Stimulated activated naive B cell treated with anti-CD40 and anti-IgM and Interleukin-4, amounts not matched to agents 10 μg/mL and 1 μg/mL and 100 μg/mL, for 72 hours (primary cell): ENCODE data around the gene NELFB.
A peak's percentile ranks its signal among the peaks of the same experiment; 100 is the strongest.

Experiments used
- ATAC-seq, 2 donors: fragments of 150-1000 bp; cut with Tn5 transposase; replicated peaks; 2 replicates each; pipeline ENCODE4 v1.10.0; 2021; ENCODE audit warnings: moderate library complexity in 1 of 2
- DNase-seq: peaks from one replicate; pipeline ENCODE4 v3.0.0; 2021
- H3K27ac Mint-ChIP-seq: one replicate; pipeline ENCODE4 v1.8.0; 2022; ENCODE audit warnings: mild to moderate bottlenecking, mixed read lengths
- H3K27me3 Mint-ChIP-seq, 2 donors: one replicate each; pipeline ENCODE4 v1.8.0; 2022; ENCODE audit warnings: mixed read lengths in 2 of 2
- H3K36me3 Mint-ChIP-seq, 2 donors: one replicate each; pipeline ENCODE4 v1.8.0; 2022; ENCODE audit warnings: mixed read lengths in 2 of 2, mild to moderate bottlenecking in 1 of 2
- H3K4me1 Mint-ChIP-seq, 2 donors: one replicate each; pipeline ENCODE4 v1.8.0; 2022; ENCODE audit warnings: mixed read lengths in 2 of 2, mild to moderate bottlenecking in 1 of 2
- H3K4me3 Mint-ChIP-seq, 2 donors: one replicate each; pipeline ENCODE4 v1.8.0; 2022; ENCODE audit warnings: mild to moderate bottlenecking in 2 of 2, mixed read lengths in 2 of 2, moderate library complexity in 1 of 2
- H3K9me3 Mint-ChIP-seq, 2 donors: one replicate each; pipeline ENCODE4 v1.8.0; 2022; ENCODE audit warnings: mixed read lengths in 2 of 2, mild to moderate bottlenecking in 1 of 2

NELFB gene

DNA sequence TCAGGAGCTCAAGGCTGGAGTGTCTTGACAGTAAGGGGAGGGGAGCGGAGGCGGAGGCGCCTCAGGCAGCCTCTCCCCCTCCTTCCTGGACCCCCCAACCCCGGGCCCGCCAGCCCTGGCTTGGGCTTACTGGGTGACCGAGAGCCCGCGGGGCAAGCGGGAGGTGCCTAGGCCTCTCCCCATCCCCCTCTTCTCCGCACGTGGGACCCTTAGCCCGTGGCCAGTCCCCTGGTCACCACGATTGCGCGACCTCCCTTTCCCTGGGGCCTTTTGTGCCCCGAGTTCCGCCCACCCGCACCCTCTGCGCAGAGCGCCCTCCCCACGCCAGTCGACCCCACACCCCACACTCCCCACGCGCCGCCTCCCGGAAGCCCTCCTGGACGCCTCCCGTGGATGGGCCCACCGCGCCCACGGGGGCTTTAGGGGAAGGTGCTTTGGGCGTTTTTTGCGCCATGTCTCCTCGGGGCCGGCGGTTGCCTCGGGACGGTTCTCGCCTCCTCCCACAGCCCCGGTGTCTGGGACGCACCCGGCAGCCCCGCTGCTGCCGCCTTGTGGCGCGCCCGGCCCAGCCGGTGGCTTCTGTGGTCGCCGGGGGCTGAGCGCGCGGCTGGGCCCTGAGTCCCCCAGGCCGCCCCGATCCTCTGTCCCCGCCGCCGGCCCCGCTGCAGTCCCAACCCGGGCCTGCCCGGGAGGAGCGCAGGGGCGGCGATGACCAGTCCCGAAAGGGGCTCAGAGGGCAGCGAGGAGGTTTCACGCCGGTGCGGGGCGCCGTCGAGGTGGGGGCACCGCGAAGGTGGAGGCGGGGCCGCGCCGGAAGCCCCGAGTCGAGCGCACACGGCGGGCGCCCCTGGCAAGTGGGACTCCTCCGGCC, 25.6 kb downstream of the NELFB start:
- ATAC-seq, result no peak
- Mint-ChIP-seq H3K4me3 (no peak overlapping the region), H3K27me3 (no peaks in the 10 kb centered on the region), H3K9me3 (no peaks in the 10 kb centered on the region), H3K36me3 (peaks cover 8 to 14% of the 10 kb centered on the region in 2 donors), H3K4me1 (peaks cover 17 to 36% of the 10 kb centered on the region in 2 donors), H3K27ac (no peak overlapping the region)
- no peak for DNase-seq

- peaks cover 12 to 36% of the 10 kb centered on the region in 2 donors for H3K4me1 Mint-ChIP-seq
- H3K27me3 Mint-ChIP-seq, result no peaks in the 10 kb centered on the region
- DNase-seq (no peak), ATAC-seq (no peak)
- H3K27ac Mint-ChIP-seq, result no peak overlapping the region
- H3K9me3 Mint-ChIP-seq, result no peaks in the 10 kb centered on the region
- H3K4me3 Mint-ChIP-seq, result no peak overlapping the region
- peaks cover 8 to 14% of the 10 kb centered on the region in 2 donors for H3K36me3 Mint-ChIP-seq
These were observed 26.4 kb downstream of the NELFB start for GRCh38 chr9:137281345-137282116.

DNA sequence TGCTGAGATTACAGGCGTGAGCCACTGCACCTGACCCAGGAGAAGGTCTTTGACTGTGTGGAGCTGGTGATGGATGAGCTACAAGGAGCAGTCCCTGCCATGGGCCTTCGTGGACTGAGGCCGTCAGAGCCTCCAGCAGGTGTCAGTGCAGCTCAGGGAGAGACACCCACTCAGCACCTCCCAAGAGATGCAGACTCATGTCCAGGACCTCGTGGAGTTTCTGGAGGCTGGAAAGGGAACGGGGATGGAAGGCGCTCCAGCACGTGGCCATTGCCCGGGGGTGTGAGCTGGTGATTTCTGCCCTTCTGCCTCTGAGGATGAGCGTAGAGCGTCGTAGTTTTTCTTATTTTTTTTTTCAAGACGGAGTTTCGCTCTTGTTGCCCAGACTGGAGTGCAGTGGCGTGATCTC, 31.9 kb downstream of the NELFB start:
- H3K27ac Mint-ChIP-seq, result peak overlapping the region; percentile 90
- DNase-seq (no peak), ATAC-seq (peak; percentile 26 to 35)
- H3K4me3 Mint-ChIP-seq, result no peak overlapping the region
- H3K27me3 Mint-ChIP-seq, result no peaks in the 10 kb centered on the region
- H3K4me1 Mint-ChIP-seq, result peaks cover 10 to 32% of the 10 kb centered on the region in 2 donors
- H3K9me3 Mint-ChIP-seq, result peaks cover 4% of the 10 kb centered on the region in 2 donors
- peaks cover 8 to 13% of the 10 kb centered on the region in 2 donors for H3K36me3 Mint-ChIP-seq

DNA sequence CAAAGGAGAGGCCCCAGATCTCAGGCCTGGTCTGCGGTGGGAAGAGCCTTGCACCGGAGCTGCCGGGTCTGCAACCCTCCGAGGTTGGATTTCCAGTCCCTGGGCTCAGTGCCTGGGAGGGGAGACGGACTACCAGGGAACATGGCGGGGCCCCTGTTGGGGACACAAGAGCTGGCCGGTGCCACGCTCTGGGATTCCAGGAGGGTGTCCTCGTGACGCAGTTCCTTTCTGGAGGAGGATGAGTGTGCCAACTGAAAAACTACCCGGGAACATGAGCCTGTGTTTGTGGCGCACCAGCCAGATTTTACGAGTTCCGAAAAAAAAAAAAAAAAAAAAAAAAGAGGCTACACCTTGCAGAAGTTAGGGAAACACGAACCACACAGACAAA, 38.0 kb downstream of the NELFB start:
- Mint-ChIP-seq H3K27ac (no peak overlapping the region), H3K27me3 (peaks cover 22 to 36% of the 10 kb centered on the region in 2 donors), H3K36me3 (no peaks in the 10 kb centered on the region), H3K4me1 (peaks cover 11 to 21% of the 10 kb centered on the region in 2 donors), H3K9me3 (no peaks in the 10 kb centered on the region), H3K4me3 (no peak overlapping the region)
- ATAC-seq (no peak), DNase-seq (no peak)

DNA sequence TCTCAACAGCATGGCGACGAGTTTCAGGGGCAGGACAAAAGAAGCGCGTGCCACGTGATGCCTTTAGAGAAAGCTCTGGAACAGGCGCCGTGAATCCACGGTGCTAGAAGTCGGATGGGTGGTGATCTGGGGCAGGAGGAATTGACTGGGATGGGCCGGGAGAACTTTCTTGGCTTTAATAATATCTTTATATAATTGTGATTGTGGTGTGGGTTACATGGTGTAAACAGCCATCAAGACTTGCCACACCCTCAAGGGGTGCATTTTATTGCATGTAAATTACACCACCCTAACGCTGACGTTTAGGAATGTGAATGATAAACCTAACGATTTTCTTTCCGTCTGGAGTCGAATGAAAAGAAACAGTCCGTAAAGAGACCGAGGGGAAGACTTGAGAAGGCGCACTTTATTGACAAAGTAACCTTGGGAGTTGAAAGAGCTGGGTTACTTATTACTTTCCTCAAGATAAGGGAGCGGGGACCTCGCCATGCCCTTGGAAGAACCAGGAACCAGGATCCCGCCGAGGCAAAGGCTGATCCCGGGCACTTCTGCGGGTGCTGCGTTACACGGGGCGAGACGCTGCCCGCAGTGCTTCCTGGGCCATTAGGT, 38.5 kb downstream of the NELFB start:
- Mint-ChIP-seq H3K27me3 (peaks cover 24 to 41% of the 10 kb centered on the region in 2 donors), H3K9me3 (no peaks in the 10 kb centered on the region), H3K4me3 (no peak overlapping the region), H3K36me3 (no peaks in the 10 kb centered on the region), H3K4me1 (peaks cover 11 to 21% of the 10 kb centered on the region in 2 donors), H3K27ac (no peak overlapping the region)
- ATAC-seq (no peak), DNase-seq (no peak)

DNA sequence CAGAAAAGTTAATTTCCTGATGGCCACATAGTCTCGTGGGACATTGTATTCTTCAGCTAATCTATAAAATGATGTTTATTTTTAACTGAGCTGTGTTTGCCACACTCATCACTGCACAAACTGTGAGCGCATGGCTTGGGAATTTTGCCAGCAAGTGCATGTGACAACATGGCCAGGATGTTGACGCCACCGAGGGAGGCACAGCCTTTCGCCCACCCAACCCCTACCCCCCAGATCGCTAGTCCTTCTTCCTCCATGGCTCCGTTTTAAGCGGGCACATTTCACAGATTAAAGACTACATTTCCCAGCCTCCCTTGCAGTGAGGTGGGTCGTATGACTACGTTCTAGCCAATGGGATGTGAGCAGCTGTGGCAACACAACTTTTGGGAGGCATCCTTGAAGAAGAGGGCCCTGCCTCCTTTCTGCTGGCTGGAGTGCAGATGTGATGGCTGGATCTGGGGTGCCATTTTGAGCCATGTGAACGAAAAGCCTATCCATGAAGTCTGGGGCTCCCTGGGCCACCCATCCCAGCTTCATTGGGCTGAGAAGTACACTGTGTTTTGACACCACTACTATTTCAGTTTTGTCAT, 39.1 kb downstream of the NELFB start:
- DNase-seq, result no peak
- H3K27ac Mint-ChIP-seq, result peak overlapping the region; percentile 76
- H3K4me1 Mint-ChIP-seq, result peaks cover 11 to 21% of the 10 kb centered on the region in 2 donors
- peak; percentile 73 to 77 for ATAC-seq
- H3K27me3 Mint-ChIP-seq, result peaks cover 26 to 47% of the 10 kb centered on the region in 2 donors
- peak overlapping the region; percentile 60 to 68 for H3K4me3 Mint-ChIP-seq
- no peaks in the 10 kb centered on the region for H3K36me3 Mint-ChIP-seq
- no peaks in the 10 kb centered on the region for H3K9me3 Mint-ChIP-seq

GRCh38 chr9:137294681-137295237, 39.6 kb downstream of the NELFB start:
- no peaks in the 10 kb centered on the region for H3K9me3 Mint-ChIP-seq
- peak overlapping the region; percentile 76 for H3K27ac Mint-ChIP-seq
- ATAC-seq, result peak; percentile 36 to 38
- peaks cover 11 to 21% of the 10 kb centered on the region in 2 donors for H3K4me1 Mint-ChIP-seq
- H3K27me3 Mint-ChIP-seq, result peaks cover 26 to 49% of the 10 kb centered on the region in 2 donors
- H3K4me3 Mint-ChIP-seq, result peak overlapping the region; percentile 60 to 68
- no peak for DNase-seq
- H3K36me3 Mint-ChIP-seq, result no peaks in the 10 kb centered on the region

GRCh38 chr9:137295238-137295811, 40.2 kb downstream of the NELFB start:
- Mint-ChIP-seq H3K4me3 (peak overlapping the region; percentile 46 to 68), H3K36me3 (no peaks in the 10 kb centered on the region), H3K4me1 (peaks cover 11 to 21% of the 10 kb centered on the region in 2 donors), H3K27ac (no peak overlapping the region), H3K9me3 (no peaks in the 10 kb centered on the region), H3K27me3 (peaks cover 31 to 49% of the 10 kb centered on the region in 2 donors)
- ATAC-seq, result peak; percentile 81 to 85
- DNase-seq, result no peak

DNA sequence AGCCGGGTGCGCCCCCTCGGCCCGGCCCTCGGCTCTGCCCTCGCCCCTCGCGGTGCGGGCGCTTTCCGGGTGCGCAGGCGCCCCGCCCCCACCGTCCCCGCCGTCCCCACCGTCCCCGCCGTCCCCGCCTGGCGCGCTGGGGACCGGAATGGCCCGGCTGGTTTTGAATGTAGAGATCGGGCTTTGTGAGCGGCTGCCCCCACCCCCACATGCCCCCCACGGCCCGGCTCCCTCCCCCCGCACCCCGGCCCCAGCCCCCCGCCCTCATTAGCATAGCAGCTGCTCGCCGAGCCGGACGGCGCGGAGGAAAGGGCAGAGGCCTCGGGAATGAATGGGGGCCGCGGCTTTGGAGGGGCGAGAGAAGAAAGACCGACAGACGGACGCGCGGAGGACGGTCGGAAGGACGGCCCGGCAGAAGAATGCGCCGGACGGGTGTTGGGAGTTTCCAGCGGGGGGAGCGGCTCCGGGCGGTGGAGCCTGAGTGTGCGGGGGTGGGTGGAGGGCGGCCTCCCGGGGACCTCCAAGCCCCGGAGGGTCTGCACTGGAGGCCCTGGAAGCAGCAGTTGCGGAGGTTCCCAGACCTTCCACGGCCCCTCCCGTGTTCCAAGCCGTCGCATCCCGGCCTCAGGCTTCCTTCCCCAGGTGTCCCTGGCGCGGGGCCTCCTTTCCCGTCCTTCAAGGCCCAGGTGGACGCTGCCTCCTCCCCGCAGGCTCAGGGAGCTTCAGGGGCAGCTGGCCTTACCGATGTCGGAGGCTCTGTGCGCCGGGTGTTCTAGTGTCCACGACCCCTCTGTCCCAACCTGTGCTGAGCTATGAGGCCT, 40.9 kb downstream of the NELFB start:
- DNase-seq (no peak), ATAC-seq (no peak)
- H3K4me3 Mint-ChIP-seq, result peak overlapping the region; percentile 74 to 84
- peaks cover 14 to 27% of the 10 kb centered on the region in 2 donors for H3K4me1 Mint-ChIP-seq
- H3K27ac Mint-ChIP-seq, result no peak overlapping the region
- no peaks in the 10 kb centered on the region for H3K36me3 Mint-ChIP-seq
- peaks cover 35 to 49% of the 10 kb centered on the region in 2 donors for H3K27me3 Mint-ChIP-seq
- no peaks in the 10 kb centered on the region for H3K9me3 Mint-ChIP-seq

- Mint-ChIP-seq H3K4me1 (peaks cover 14 to 27% of the 10 kb centered on the region in 2 donors), H3K27me3 (peaks cover 35 to 49% of the 10 kb centered on the region in 2 donors), H3K9me3 (no peaks in the 10 kb centered on the region), H3K4me3 (peak overlapping the region; percentile 74 to 84), H3K27ac (no peak overlapping the region), H3K36me3 (no peaks in the 10 kb centered on the region)
- DNase-seq (no peak), ATAC-seq (no peak)
These were observed 41.8 kb downstream of the NELFB start for GRCh38 chr9:137296670-137297664.

DNA sequence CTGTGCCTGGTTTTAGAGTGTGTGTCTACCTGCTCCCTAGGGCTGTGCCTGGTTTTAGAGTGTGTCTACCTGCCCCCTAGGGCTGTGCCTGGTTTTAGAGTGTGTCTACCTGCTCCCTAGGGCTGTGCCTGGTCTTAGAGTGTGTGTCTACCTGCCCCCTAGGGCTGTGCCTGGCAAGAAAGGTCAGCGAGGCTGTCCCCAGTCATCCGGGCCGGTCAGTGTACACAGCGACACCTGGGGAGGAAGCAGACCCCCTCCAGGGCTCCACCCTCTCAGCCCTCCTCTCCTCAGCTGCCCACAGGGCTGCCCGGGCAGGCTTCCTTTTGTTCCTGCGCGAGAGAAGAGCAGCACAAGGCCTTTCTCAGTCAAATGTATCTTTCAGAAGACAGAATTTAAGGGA, 42.8 kb downstream of the NELFB start:
- H3K9me3 Mint-ChIP-seq, result no peaks in the 10 kb centered on the region
- ATAC-seq (no peak), DNase-seq (no peak)
- no peaks in the 10 kb centered on the region for H3K36me3 Mint-ChIP-seq
- H3K27me3 Mint-ChIP-seq, result peaks cover 35 to 49% of the 10 kb centered on the region in 2 donors
- H3K4me3 Mint-ChIP-seq, result no peak overlapping the region
- H3K27ac Mint-ChIP-seq, result no peak overlapping the region
- peaks cover 14 to 27% of the 10 kb centered on the region in 2 donors for H3K4me1 Mint-ChIP-seq
